NT2/D1 (cell line): ENCODE measurements around the gene RGL2.

ENCODE experiments used
- SUZ12 ChIP-seq: IDR thresholded peaks from 2 replicates; pipeline ENCODE4 v1.6.1; 2011; ENCODE audit not compliant: insufficient read length, insufficient read depth; ENCODE audit errors: extremely low read depth
- YY1 ChIP-seq: IDR thresholded peaks from 2 replicates; pipeline ENCODE4 v1.6.1; 2011; ENCODE audit not compliant: insufficient read length, insufficient read depth

GRCh38 chr6:33273924-33274902, 24.5 kb downstream of the RGL2 start:
- no peak for TF ChIP-seq YY1
- no peak for TF ChIP-seq SUZ12
